ENCODE results near the gene CAND2. TPM values are rescaled to one million over a fixed set of nuclear protein-coding genes. Genes with fewer than 3 reads are reported as not detected.

Gene CAND2
- total RNA-seq, 1 experiment from 2014 or later: 0.37 TPM

- ChIA-PET POLR2A (ENCODE audit: unreplicated experiment) (interaction anchor here (0.6 kb wide), 1 partner anchor 57 kb away, joined by 7 read pairs; no protein-coding TSS in a partner anchor), CTCF (no interaction called here)
- H3K9me2 ChIP-seq (ENCODE audit: insufficient read depth): no peaks in the 10 kb centered on the region
- intact Hi-C loops (cut with micrococcal nuclease; ENCODE audit: unreplicated experiment): no loop called here
- no peaks in the 10 kb centered on the region for H4K20me1 ChIP-seq (ENCODE audit: insufficient read depth)
- TF ChIP-seq CTCF (conservative IDR thresholded peaks at IDR 0.05) (no peak), EZH2 (IDR thresholded peaks at IDR 0.05; ENCODE audit: low read depth) (no peak)
- no peaks in the 10 kb centered on the region for H3K79me2 ChIP-seq (ENCODE audit: low read depth)
- H3F3A ChIP-seq (ENCODE audit: insufficient read depth, low read depth): no peaks in the 10 kb centered on the region
- no TSS peak for BruUV-seq (replicated peaks)
- H3K27me3 ChIP-seq (ENCODE audit: insufficient read depth, low read depth): no peaks in the 10 kb centered on the region
- H3K36me3 ChIP-seq (ENCODE audit: low read depth): no peaks in the 10 kb centered on the region
- no peak overlapping the region for H3K4me2 ChIP-seq
- no peaks in the 10 kb centered on the region for H3K4me1 ChIP-seq (replicated peaks; ENCODE audit: insufficient read depth)
- no peak for DNase-seq
- no peaks in the 10 kb centered on the region for H3K9me3 ChIP-seq (ENCODE audit: insufficient read depth, low read depth)
- H2AFZ ChIP-seq: no peak overlapping the region
- H3K4me3 ChIP-seq: no peak overlapping the region
- H3K27ac ChIP-seq: no peak overlapping the region
Measured at GRCh38 chr3:12780751-12781150, 15.7 kb upstream of the CAND2 start.

- TF ChIP-seq EZH2 (IDR thresholded peaks at IDR 0.05; ENCODE audit: low read depth): no peak
- TF ChIP-seq CTCF (conservative IDR thresholded peaks at IDR 0.05): no peak
- H3K79me2 ChIP-seq (ENCODE audit: low read depth): no peaks in the 10 kb centered on the region
- intact Hi-C loops (cut with micrococcal nuclease; ENCODE audit: unreplicated experiment): no loop called here
- H3K9me2 ChIP-seq (ENCODE audit: insufficient read depth): no peaks in the 10 kb centered on the region
- H3F3A ChIP-seq (ENCODE audit: insufficient read depth, low read depth): no peaks in the 10 kb centered on the region
- H2AFZ ChIP-seq: no peak overlapping the region
- no peaks in the 10 kb centered on the region for H4K20me1 ChIP-seq (ENCODE audit: insufficient read depth)
- TSS peak; percentile 89 for BruUV-seq (replicated peaks)
- no peaks in the 10 kb centered on the region for H3K36me3 ChIP-seq (ENCODE audit: low read depth)
- CTCF ChIA-PET: interaction anchor here (0.6 to 0.7 kb wide), 2 partner anchors 21 to 311 kb away, joined by 3 to 4 read pairs; no protein-coding TSS in a partner anchor
- no peak overlapping the region for H3K4me3 ChIP-seq
- peak in 1 of 2 experiments; percentile 46 for DNase-seq
- no peak overlapping the region for H3K27ac ChIP-seq
- H3K4me2 ChIP-seq: peak overlapping the region; percentile 13; the same call in 1 of the 2 replicates
- POLR2A ChIA-PET (ENCODE audit: unreplicated experiment): no interaction called here
- H3K27me3 ChIP-seq (ENCODE audit: insufficient read depth, low read depth): no peaks in the 10 kb centered on the region
- H3K9me3 ChIP-seq (ENCODE audit: insufficient read depth, low read depth): no peaks in the 10 kb centered on the region
- H3K4me1 ChIP-seq (replicated peaks; ENCODE audit: insufficient read depth): no peaks in the 10 kb centered on the region
Measured at GRCh38 chr3:12782172-12782815, 14.2 kb upstream of the CAND2 start.

- DNase-seq: no peak
- Histone ChIP-seq H3K4me3 (no peak overlapping the region), H3F3A (ENCODE audit: insufficient read depth, low read depth) (no peaks in the 10 kb centered on the region), H3K9me3 (ENCODE audit: insufficient read depth, low read depth) (no peaks in the 10 kb centered on the region), H3K36me3 (ENCODE audit: low read depth) (no peaks in the 10 kb centered on the region), H4K20me1 (ENCODE audit: insufficient read depth) (no peaks in the 10 kb centered on the region), H3K9me2 (ENCODE audit: insufficient read depth) (no peaks in the 10 kb centered on the region), H3K27ac (no peak overlapping the region), H3K4me2 (no peak overlapping the region), H3K79me2 (ENCODE audit: low read depth) (no peaks in the 10 kb centered on the region), H3K27me3 (ENCODE audit: insufficient read depth, low read depth) (no peaks in the 10 kb centered on the region), H2AFZ (no peak overlapping the region), H3K4me1 (replicated peaks; ENCODE audit: insufficient read depth) (no peaks in the 10 kb centered on the region)
- TF ChIP-seq CTCF (conservative IDR thresholded peaks at IDR 0.05) (no peak), EZH2 (IDR thresholded peaks at IDR 0.05; ENCODE audit: low read depth) (no peak)
- no TSS peak for BruUV-seq (replicated peaks)
- intact Hi-C loops (cut with micrococcal nuclease; ENCODE audit: unreplicated experiment): no loop called here
- CTCF ChIA-PET: no interaction called here
- POLR2A ChIA-PET (ENCODE audit: unreplicated experiment): no interaction called here
Measured at GRCh38 chr3:12785096-12785495, 11.4 kb upstream of the CAND2 start.

Measured in PC-9 (cell line).